Gastrocnemius medialis (tissue), 4 donors: Measurements from ENCODE around the gene THBD. TPM values are rescaled to one million over a fixed set of nuclear protein-coding genes. Genes with fewer than 3 reads are reported as not detected.

Experiments
- ATAC-seq, 2 donors: fragments of 150-250 bp; one replicate each; pipeline ENCODE4 v1.9.1; 2016
- DNase-seq, 2 donors: peaks; one replicate each; pipeline ENCODE4 v3.0.0-alpha.2; 2019
- H3K27ac ChIP-seq, 4 donors: fragments of 200-600 bp; sonication (generic); 1 replicate in 1 of 4; 2 replicates in 3 of 4; pipeline ENCODE4 v1.5.1; 2016 to 2018; ENCODE audit warnings: mild to moderate bottlenecking in 2 of 4, moderate library complexity in 1 of 4
- H3K27me3 ChIP-seq, 3 donors: fragments of 200-600 bp; sonication (generic) in 2 of 3; 1 replicate in 1 of 3; 2 replicates in 2 of 3; pipeline versions ENCODE4 v1.5.1 to v1.6.0; 2016 to 2019; ENCODE audit warnings: mild to moderate bottlenecking in 1 of 3, moderate library complexity in 1 of 3
- H3K36me3 ChIP-seq, 2 donors: fragments of 200-600 bp; sonication (generic) in 1 of 2; one replicate each; pipeline ENCODE4 v1.5.1; 2017 to 2018
- H3K4me1 ChIP-seq, 2 donors: fragments of 200-600 bp; sonication (generic) in 1 of 2; one replicate each; pipeline ENCODE4 v1.5.1; 2016 to 2017; ENCODE audit warnings: mild to moderate bottlenecking in 2 of 2
- H3K4me3 ChIP-seq, 4 donors: fragments of 200-600 bp; sonication (generic) in 3 of 4; 1 replicate in 1 of 4; 2 replicates in 3 of 4; pipeline ENCODE4 v1.5.1; 2016 to 2019; ENCODE audit warnings: mild to moderate bottlenecking in 2 of 4
- H3K9me3 ChIP-seq, 3 donors: fragments of 200-600 bp; sonication (generic) in 2 of 3; 1 replicate in 1 of 3; 2 replicates in 2 of 3; pipeline ENCODE4 v1.5.1; 2016 to 2019
- POLR2A ChIP-seq, 2 donors: fragments of 450-650 bp; IDR thresholded peaks; one replicate each; pipeline ENCODE4 v1.6.1; 2017; ENCODE audit warnings: antibody characterized with exemption in 2 of 2, mild to moderate bottlenecking in 2 of 2, moderate library complexity in 2 of 2
- in situ Hi-C, 4 donors: fragments of 200-750 bp; cut with MboI; loops; one replicate each; pipeline versions ENCODE4 v1.15.0 to v1.8.0; 2017; ENCODE audit warnings: low sequenced_read_pairs in 4 of 4
- intact Hi-C: fragments of 100-400 bp; cut with DNase I; formaldehyde crosslinking; loops from one replicate; pipeline ENCODE4 v1.15.1; 2023; ENCODE audit warnings: low total_unique reads
- total RNA-seq, 4 donors: library from RNA; depleted of rRNA; stranded (reverse); fragments of >200 nt; gene quantifications; one replicate each; pipeline versions ENCODE4 v1.1.0 to v1.2.3, GENCODE V29; 2016
- TF ChIP-seq, protein P1 (sequence below), 5 experiments: fragments of 450-650 bp in 3 of 5; fragments of 200-600 bp in 2 of 5; sonication (generic) in 2 of 5; IDR thresholded peaks in 4 of 5; conservative IDR thresholded peaks in 1 of 5; 1 replicate in 4 of 5; 2 replicates in 1 of 5; pipeline ENCODE4 v1.5.1; 2016 to 2019; ENCODE audit warnings: antibody characterized with exemption in 5 of 5, mild to moderate bottlenecking in 3 of 5, moderate library complexity in 3 of 5

THBD gene
- total RNA-seq, 4 donors from 2014 or later: 9.0 to 25.7 (median 17.5) TPM

DNA sequence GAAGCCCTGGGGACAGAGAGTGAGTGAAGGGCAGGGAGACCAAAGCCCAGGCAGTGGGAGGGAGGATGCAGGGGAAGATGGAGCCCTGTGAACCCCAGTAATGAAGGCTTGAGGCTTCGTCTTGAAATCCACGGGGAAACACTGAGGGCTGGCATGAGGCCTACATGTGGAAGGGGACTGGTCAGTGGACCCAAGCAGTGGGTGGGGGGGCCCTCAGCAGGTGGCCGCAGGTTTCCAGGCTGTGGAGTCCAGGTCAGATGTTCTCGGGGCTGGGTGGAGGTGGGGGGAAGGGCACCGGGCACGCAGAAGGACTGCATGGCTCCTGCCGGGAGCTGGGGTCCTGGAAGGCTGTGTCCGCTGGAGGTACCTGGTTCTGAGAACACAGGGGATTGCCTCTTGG lies 39.4 kb upstream of the THBD start:
- Histone ChIP-seq H3K4me3 (no peak overlapping the region), H3K36me3 (no peaks in the 10 kb centered on the region), H3K4me1 (peaks cover 23 to 35% of the 10 kb centered on the region in 2 donors), H3K27ac (no peak overlapping the region), H3K27me3 (no peaks in the 10 kb centered on the region), H3K9me3 (no peaks in the 10 kb centered on the region)
- intact Hi-C loops: no loop called here
- no peak for ATAC-seq
- TF ChIP-seq, protein P1, sequence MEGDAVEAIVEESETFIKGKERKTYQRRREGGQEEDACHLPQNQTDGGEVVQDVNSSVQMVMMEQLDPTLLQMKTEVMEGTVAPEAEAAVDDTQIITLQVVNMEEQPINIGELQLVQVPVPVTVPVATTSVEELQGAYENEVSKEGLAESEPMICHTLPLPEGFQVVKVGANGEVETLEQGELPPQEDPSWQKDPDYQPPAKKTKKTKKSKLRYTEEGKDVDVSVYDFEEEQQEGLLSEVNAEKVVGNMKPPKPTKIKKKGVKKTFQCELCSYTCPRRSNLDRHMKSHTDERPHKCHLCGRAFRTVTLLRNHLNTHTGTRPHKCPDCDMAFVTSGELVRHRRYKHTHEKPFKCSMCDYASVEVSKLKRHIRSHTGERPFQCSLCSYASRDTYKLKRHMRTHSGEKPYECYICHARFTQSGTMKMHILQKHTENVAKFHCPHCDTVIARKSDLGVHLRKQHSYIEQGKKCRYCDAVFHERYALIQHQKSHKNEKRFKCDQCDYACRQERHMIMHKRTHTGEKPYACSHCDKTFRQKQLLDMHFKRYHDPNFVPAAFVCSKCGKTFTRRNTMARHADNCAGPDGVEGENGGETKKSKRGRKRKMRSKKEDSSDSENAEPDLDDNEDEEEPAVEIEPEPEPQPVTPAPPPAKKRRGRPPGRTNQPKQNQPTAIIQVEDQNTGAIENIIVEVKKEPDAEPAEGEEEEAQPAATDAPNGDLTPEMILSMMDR (IDR thresholded peaks at IDR 0.05 in 4 of 5, conservative IDR thresholded peaks at IDR 0.05 in 1 of 5): no peak
- no peak for TF ChIP-seq POLR2A (IDR thresholded peaks at IDR 0.05)
- in situ Hi-C loops: no loop called here
- DNase-seq: no peak

DNA sequence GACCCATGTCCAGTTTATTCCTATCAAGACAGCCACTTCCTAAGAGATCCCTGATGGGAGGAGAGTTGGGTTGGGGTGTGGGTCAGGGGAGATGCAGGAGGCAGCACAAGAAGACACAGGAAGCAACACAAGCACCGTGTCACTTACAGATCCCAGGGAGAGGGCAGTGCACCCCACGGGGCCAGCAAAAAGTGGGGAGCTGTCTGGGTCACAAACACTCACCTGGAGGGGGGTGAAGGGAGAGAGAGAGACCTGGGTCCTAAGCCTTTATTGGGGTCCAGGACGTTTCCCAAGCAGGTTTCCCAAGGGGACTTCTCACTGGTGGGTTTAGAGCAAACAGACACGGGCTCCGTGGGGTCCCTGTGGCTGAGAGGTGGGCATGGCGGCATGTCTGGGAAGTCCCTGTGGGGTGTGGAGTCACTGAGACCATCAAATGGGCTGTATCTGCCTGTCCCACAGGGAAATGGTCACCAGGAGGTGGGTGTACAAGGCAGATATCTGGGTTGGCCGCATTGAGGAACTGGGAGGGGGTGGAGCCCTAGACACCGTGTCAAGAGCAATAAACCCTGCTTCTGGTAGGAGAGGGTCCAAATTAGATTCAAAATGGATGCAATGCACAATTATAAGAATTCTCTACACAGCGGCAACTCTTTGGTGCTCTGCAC lies 38.2 kb upstream of the THBD start:
- in situ Hi-C loops: no loop called here
- ATAC-seq (no peak), DNase-seq (no peak)
- Histone ChIP-seq H3K9me3 (no peaks in the 10 kb centered on the region), H3K4me1 (peaks cover 16 to 29% of the 10 kb centered on the region in 2 donors), H3K36me3 (no peaks in the 10 kb centered on the region), H3K27ac (peak overlapping the region; percentile 75 to 90 (median 83)), H3K27me3 (no peaks in the 10 kb centered on the region), H3K4me3 (no peak overlapping the region)
- TF ChIP-seq, protein P1 (IDR thresholded peaks at IDR 0.05 in 4 of 5, conservative IDR thresholded peaks at IDR 0.05 in 1 of 5): no peak
- TF ChIP-seq POLR2A (IDR thresholded peaks at IDR 0.05): no peak
- intact Hi-C loops: no loop called here

DNA sequence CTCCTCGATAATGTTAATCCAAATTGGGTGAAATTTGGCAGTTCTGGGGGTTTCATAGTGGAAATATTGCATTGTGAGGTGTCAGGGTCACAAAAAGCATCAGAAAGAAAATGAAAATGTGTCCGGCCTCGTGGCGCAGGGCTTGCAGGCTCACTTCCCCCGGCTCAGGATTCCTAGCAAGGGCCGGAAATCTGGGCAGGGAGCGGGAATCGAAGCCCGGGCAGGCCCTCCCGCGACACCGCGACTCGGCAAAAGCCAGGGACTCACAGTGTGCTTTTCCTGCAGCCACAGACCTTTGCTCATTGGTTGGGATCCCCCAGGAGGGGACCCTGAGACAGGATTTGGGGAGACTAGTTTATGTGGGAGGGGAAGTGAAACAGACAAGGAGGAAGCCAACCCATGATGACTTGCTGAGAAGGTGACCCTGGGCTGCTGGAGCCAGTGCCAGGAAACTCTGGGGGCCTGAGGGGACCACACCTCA lies 37.5 kb upstream of the THBD start:
- peak overlapping the region; percentile 75 to 90 (median 83) for H3K27ac ChIP-seq
- H3K27me3 ChIP-seq: no peaks in the 10 kb centered on the region
- no peaks in the 10 kb centered on the region for H3K36me3 ChIP-seq
- TF ChIP-seq, protein P1 (IDR thresholded peaks at IDR 0.05 in 4 of 5, conservative IDR thresholded peaks at IDR 0.05 in 1 of 5): no peak
- TF ChIP-seq POLR2A (IDR thresholded peaks at IDR 0.05): no peak
- no peaks in the 10 kb centered on the region for H3K9me3 ChIP-seq
- no peak for DNase-seq
- ATAC-seq: no peak
- intact Hi-C loops: no loop called here
- peak overlapping the region in 3 of 4 donors; percentile 12 to 57 (median 44) for H3K4me3 ChIP-seq
- in situ Hi-C loops: no loop called here
- H3K4me1 ChIP-seq: peaks cover 8 to 22% of the 10 kb centered on the region in 2 donors

DNA sequence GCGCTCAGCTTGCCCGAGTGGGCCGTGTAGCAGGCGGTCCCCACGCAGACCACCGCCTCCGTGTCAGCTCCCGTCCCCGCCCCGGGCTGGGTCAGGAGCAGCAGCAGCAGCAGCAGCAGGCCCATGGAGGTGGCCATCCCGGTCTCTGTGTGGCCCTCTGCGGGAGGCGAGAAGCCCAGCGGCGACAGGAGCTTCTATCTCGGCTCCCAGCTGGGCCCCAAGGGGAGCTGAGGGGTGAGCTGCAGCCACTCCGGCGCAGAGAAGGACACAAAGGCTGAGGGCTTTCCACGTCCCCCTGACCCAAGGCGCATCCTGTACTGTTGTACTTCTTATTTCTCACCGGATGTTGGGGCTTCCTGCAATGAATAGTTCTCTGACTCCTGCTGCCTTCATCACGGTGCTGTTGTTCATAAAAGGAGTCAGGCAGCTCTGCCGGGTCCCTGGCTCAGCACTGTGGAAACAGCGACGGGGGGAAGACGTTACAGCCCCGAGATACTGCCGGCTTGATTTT lies 36.6 kb upstream of the THBD start, which contains the start of gene CD93:
TSS of gene CD93 (minus strand) at position 269 of the 511 bp plus-strand sequence. CDS start at position 137, 132 bp downstream.
- DNase-seq (peak in 1 of 2 donors; percentile 25), ATAC-seq (peak; percentile 55 to 65)
- Histone ChIP-seq H3K36me3 (no peaks in the 10 kb centered on the region), H3K4me3 (peak within 1 kb of the TSS; percentile 12 to 57 (median 46)), H3K4me1 (peaks cover 0 to 17% of the 10 kb centered on the region in 2 donors), H3K9me3 (no peaks in the 10 kb centered on the region), H3K27me3 (no peaks in the 10 kb centered on the region), H3K27ac (peak within 1 kb of the TSS; percentile 75 to 90 (median 83))
- intact Hi-C loops (no loop called here), in situ Hi-C loops (no loop called here)
- TF ChIP-seq, protein P1 (IDR thresholded peaks at IDR 0.05 in 4 of 5, conservative IDR thresholded peaks at IDR 0.05 in 1 of 5): no peak
- peak; percentile 50 to 73 for TF ChIP-seq POLR2A (IDR thresholded peaks at IDR 0.05)
